NCI-H2171 (cell line): ENCODE measurements around the gene KCNAB1.

Source experiments
- DNase-seq: peaks from one replicate; lab custom pipeline; 2025; lab: John Stamatoyannopoulos, UW

Gene KCNAB1

DNA sequence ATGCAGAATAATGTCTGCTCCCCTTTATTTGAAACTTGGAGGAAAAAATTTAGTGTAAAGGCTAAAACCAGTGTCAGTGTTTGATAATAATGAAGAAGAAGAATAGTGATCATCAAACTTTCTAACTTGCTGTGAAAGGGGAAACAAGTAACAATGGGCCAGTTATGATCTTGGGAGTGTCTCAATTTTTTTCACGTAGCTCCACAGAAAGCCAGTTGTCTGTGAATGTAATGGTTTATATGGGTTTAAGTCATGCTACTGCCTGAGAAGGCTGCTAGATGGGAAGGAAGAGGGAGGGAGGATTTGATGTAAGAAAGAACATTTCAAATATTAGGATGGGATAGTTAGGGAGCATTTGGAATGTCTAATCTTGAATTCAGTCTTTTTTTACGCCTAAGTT is 455.7 kb downstream of the KCNAB1 start:
- no peak for DNase-seq

- DNase-seq, result no peak
These were observed 456.4 kb downstream of the KCNAB1 start for GRCh38 chr3:156576651-156577348.

- no peak for DNase-seq
These were observed 457.4 kb downstream of the KCNAB1 start for GRCh38 chr3:156577736-156578135.

GRCh38 chr3:156579427-156579851 is 459.1 kb downstream of the KCNAB1 start:
- DNase-seq, result no peak

GRCh38 chr3:156581033-156581432 is 460.7 kb downstream of the KCNAB1 start:
- DNase-seq, result no peak

DNA sequence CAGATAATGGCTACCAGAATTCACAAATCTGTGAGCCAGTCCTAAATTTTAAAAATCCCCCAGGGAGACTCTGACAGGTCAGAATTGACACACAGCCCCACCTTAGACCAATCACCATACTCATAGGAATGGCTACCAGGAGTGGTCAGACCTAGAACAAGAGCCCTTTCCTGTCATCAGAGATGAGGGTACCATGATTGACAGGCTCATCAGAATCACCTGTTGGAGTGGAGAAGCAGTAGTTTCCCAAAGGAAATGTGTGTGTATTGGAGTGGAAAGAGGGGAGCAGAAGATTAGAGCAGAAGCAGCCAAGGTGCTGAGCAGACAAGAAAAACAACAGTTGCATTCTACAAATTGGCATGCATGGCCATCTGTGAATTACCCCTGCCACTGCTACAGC is 461.6 kb downstream of the KCNAB1 start:
- no peak for DNase-seq

DNA sequence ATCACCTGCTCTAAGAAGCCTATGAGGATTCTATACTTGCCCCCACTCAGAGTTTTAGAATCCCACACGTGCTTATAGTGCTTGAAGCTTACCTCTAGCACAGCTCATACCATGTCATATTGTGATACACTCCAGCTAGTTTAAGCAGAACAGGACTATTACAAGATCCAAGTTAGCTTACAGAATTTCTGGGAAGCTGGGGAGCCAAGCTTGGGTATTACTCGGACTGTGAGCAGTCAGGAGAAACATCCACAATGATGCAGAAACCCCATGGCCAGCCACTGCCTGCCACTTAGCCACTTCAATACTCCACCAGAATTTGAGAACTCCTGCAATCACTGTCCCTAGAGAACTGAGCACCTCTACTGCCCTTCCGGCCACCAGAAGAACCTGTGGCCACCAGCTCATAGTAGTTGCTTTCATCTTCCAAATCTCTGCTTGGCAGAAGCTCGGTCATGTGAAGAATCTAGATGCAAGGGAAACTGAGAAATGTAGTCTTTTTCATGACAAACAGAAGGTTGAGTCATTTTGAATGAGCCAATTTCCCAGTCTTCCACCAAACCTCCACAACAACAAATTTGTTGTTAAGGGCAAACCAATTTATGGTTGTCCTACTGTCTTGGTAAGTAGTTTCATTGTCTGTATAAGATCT is 462.3 kb downstream of the KCNAB1 start:
- DNase-seq, result no peak

DNA sequence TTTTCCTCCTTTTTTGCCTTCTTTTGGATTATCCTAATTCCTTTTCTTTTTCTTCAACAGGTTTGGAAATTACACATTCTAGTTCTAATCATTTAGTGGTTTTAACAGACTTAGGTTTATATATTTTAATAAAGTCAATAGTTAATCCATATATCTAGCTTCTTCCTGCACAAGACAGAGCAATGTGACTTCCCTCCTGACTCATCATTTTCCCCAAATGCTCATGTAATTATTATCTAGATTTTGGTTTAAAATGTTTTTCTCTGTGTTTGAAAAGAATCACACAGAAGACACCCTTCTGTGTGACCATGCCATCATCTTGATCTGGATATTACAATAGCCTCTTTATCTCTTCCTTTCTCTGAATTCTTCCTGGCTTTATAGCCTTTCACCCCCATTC is 463.1 kb downstream of the KCNAB1 start:
- no peak for DNase-seq

DNA sequence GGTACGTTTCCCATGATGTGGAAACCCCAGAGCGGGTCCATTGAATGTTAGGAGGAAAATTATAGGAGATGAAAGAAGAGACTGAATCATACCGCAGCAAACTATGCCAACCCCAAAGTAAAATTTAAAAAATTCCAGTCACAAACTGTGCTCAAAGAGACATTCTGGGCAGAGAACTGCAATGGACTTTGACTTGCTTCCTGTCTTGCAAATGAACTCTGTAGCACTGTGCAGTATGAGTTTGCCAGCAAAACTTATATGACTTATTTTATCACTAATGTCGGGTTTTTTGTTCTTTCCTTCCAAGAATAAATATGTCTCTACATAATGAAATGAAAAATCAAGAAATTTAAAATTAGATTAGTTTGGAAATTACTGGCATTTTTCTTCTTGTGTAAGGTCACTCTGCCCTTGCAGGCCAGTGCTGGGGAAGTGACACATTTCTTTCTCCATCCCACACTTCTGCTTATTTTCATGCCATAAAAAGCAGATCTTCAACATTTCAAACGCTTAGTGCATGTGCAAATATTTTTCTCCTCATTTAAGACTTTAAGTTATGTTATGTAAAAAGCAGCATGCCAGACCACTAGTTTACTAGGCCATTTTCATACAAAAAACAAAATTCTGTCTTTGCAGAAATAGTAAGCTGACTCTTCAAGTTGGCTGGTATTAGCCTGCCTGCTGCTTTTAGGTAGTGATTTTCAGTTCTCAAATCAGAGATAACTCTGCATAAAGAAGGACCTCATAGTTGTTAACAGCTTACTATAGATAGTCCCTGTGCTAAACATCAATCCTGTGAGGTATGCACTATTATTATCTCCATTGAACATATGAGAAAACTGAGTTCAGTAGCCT is 466.8 kb downstream of the KCNAB1 start:
- no peak for DNase-seq

- DNase-seq, result no peak
These were observed 467.3 kb downstream of the KCNAB1 start for GRCh38 chr3:156587760-156588069.
